HEK293 (cell line): ENCODE measurements around the gene PEX11G.

ENCODE experiments used
- CTCF ChIA-PET: fragments of 350-600 bp; formaldehyde crosslinking; extraction: SDS; loops from one replicate; lab custom pipeline; 2021; ENCODE audit warnings: antibody characterized with exemption; lab: Yijun Ruan, JAX
- POLR2A ChIA-PET: fragments of 300-600 bp; formaldehyde crosslinking; extraction: SDS; loops from one replicate; lab custom pipeline; 2020; ENCODE audit warnings: antibody characterized with exemption, inconsistent platforms; lab: Yijun Ruan, JAX
- H3K27ac ChIP-seq: fragments of 200-500 bp; sonication (Bioruptor generic); 2 replicates; pipeline ENCODE4 v1.5.1; 2014; ENCODE audit warnings: low read depth, low read length, control low read depth, inconsistent platforms; ENCODE audit errors: extremely low read depth
- H3K36me3 ChIP-seq, 2 experiments: fragments of 200-500 bp in 1 of 2; sonication (Bioruptor generic) in 1 of 2; 1 replicate in 1 of 2; 2 replicates in 1 of 2; pipeline ENCODE4 v1.5.1; 2014 to 2017; ENCODE audit warnings: inconsistent platforms in 2 of 2, low read length in 2 of 2; ENCODE audit not compliant: control insufficient read depth in 2 of 2, insufficient read depth in 1 of 2
- H3K4me1 ChIP-seq: fragments of 200-500 bp; sonication (Bioruptor generic); 2 replicates; pipeline ENCODE4 v1.5.1; 2014; ENCODE audit warnings: mild to moderate bottlenecking, low read length, inconsistent platforms; ENCODE audit not compliant: control insufficient read depth, insufficient read depth
- H3K4me3 ChIP-seq: 2 replicates; pipeline ENCODE4 v1.5.1; 2011; ENCODE audit warnings: low read depth, mild to moderate bottlenecking, control low read depth, low read length, moderate library complexity
- H3K9me3 ChIP-seq: fragments of 200-500 bp; sonication (Bioruptor generic); 2 replicates; pipeline ENCODE4 v1.5.1; 2014; ENCODE audit warnings: low read depth, low read length, inconsistent platforms; ENCODE audit not compliant: control insufficient read depth, insufficient read depth
- ATF2 ChIP-seq: fragments of 450-650 bp; formaldehyde crosslinking; IDR thresholded peaks from 2 replicates; pipeline ENCODE4 v1.5.1; 2016; ENCODE audit warnings: missing biosample characterization, missing genetic modification characterization, low read depth
- BCL11A ChIP-seq: fragments of 450-650 bp; formaldehyde crosslinking; IDR thresholded peaks from 2 replicates; pipeline ENCODE4 v1.5.1; 2016; ENCODE audit warnings: low read depth, missing biosample characterization, missing genetic modification characterization
- CTCF ChIP-seq: fragments of 450-650 bp; formaldehyde crosslinking; IDR thresholded peaks from 2 replicates; pipeline ENCODE4 v1.5.1; 2016; ENCODE audit warnings: missing biosample characterization, missing genetic modification characterization
- PRDM10 ChIP-seq: fragments of 450-650 bp; formaldehyde crosslinking; IDR thresholded peaks from 2 replicates; pipeline ENCODE4 v1.5.1; 2016; ENCODE audit warnings: missing biosample characterization, missing genetic modification characterization
- RBAK ChIP-seq: fragments of 450-650 bp; formaldehyde crosslinking; IDR thresholded peaks from 2 replicates; pipeline ENCODE4 v1.5.1; 2016; ENCODE audit warnings: missing biosample characterization, missing genetic modification characterization
- ZBTB10 ChIP-seq: fragments of 450-650 bp; formaldehyde crosslinking; IDR thresholded peaks from 2 replicates; pipeline ENCODE4 v1.5.1; 2016; ENCODE audit warnings: missing biosample characterization, missing genetic modification characterization
- ZNF223 ChIP-seq: fragments of 450-650 bp; formaldehyde crosslinking; IDR thresholded peaks from 2 replicates; pipeline ENCODE4 v1.5.1; 2016; ENCODE audit warnings: missing biosample characterization, missing genetic modification characterization
- ZNF324 ChIP-seq: fragments of 450-650 bp; formaldehyde crosslinking; IDR thresholded peaks from 2 replicates; pipeline ENCODE4 v1.5.1; 2016; ENCODE audit warnings: missing biosample characterization, missing genetic modification characterization
- ZNF341 ChIP-seq: fragments of 450-650 bp; formaldehyde crosslinking; IDR thresholded peaks from 2 replicates; pipeline ENCODE4; 2016; ENCODE audit warnings: low read depth, missing biosample characterization, missing genetic modification characterization
- ZNF423 ChIP-seq: fragments of 450-650 bp; formaldehyde crosslinking; IDR thresholded peaks from 2 replicates; pipeline ENCODE4 v1.5.1; 2016; ENCODE audit warnings: missing biosample characterization, missing genetic modification characterization
- ZNF521 ChIP-seq: fragments of 450-650 bp; formaldehyde crosslinking; IDR thresholded peaks from 2 replicates; pipeline ENCODE4 v1.5.1; 2017; ENCODE audit warnings: missing biosample characterization, mild to moderate bottlenecking, missing genetic modification characterization
- ZNF704 ChIP-seq: fragments of 450-650 bp; formaldehyde crosslinking; IDR thresholded peaks from 2 replicates; pipeline ENCODE4 v1.5.1; 2016; ENCODE audit warnings: missing biosample characterization, missing genetic modification characterization
- ZNF707 ChIP-seq: fragments of 450-650 bp; formaldehyde crosslinking; IDR thresholded peaks from 2 replicates; pipeline ENCODE4 v1.5.1; 2016; ENCODE audit warnings: missing biosample characterization, missing genetic modification characterization

The PEX11G gene

GRCh38 chr19:7513809-7514642 lies 25.2 kb upstream of the PEX11G start:
- TF ChIP-seq ZNF324 (no peak), ZNF704 (tag by site-specific recombination) (no peak), RBAK (tag by site-specific recombination) (no peak), ZNF521 (tag by site-specific recombination) (no peak), ZNF341 (tag by site-specific recombination) (no peak), BCL11A (no peak), PRDM10 (tag by site-specific recombination) (no peak), ZNF423 (tag by site-specific recombination) (no peak), ZNF707 (tag by site-specific recombination) (no peak), ATF2 (no peak), ZBTB10 (tag by site-specific recombination) (no peak), ZNF223 (tag by site-specific recombination) (no peak), CTCF (tag by site-specific recombination) (no peak)
- H3K27ac ChIP-seq = no peak overlapping the region
- ChIA-PET POLR2A (no interaction called here), CTCF (interaction anchor here (0.6 kb wide), 2 partner anchors 395 to 1128 kb away, joined by 3 to 4 read pairs; no protein-coding TSS in a partner anchor)
- H3K36me3 ChIP-seq = no peaks in the 10 kb centered on the region
- no peak overlapping the region for H3K4me3 ChIP-seq
- H3K4me1 ChIP-seq = peaks cover 4% of the 10 kb centered on the region
- no peaks in the 10 kb centered on the region for H3K9me3 ChIP-seq
